ENCODE measurements around the gene PHTF1. TPM values are rescaled to one million over a fixed set of nuclear protein-coding genes. Genes with fewer than 3 reads are reported as not detected.

PHTF1 gene
- total RNA-seq, 4 donors from 2014 or later: 1.5 to 17.8 (median 6.9) TPM

- Histone ChIP-seq H3K4me1 (peaks cover 0 to 7% (median 2%) of the 10 kb centered on the region in 4 donors), H3K27ac (no peak overlapping the region), H3K27me3 (no peaks in the 10 kb centered on the region), H3K9me3 (no peaks in the 10 kb centered on the region), H3K4me3 (no peak overlapping the region), H3K36me3 (peaks cover 0 to 29% (median 5%) of the 10 kb centered on the region in 4 donors)
- TF ChIP-seq CTCF (IDR thresholded peaks at IDR 0.05) (no peak), POLR2A (IDR thresholded peaks at IDR 0.05) (no peak)
- 79 to 90% methylated on average over 2 of the region's 2 CpGs for WGBS, 2 donors (ENCODE audit: low coverage in 1 of 2)
- in situ Hi-C loops (cut with MboI; ENCODE audit: low pct_ligation_motif_present in 1 of 4, low pct_unique_long_range_greater_than_20kb in 1 of 4, low sequenced_read_pairs in 3 of 4): no loop called here
- no peak for DNase-seq
- intact Hi-C loops (cut with DNase I; ENCODE audit: low total_unique reads): no loop called here
These were observed 4.4 kb upstream of the PHTF1 start for GRCh38 chr1:113763661-113764060.

DNA sequence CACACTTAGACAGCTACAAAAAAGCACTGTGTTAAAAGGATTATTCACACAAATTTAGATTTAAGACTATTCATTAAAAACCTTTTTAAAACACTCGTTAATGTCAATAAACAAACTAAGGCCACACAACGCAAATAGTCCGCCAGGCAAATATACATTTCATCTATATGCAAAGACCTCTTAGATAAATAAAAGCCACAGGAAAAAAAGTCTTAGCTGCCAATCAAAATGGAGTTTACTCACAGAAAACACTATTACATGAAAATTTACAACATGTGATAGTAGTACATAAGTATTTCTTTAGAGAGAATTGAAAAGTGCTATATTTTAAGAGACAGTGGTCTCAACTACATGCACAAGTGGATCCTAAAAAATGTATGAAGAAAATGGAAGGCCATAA, 2.7 kb upstream of the PHTF1 start:
- 85 to 87% methylated on average over 3 of the region's 3 CpGs for WGBS, 2 donors (ENCODE audit: low coverage in 1 of 2)
- intact Hi-C loops (cut with DNase I; ENCODE audit: low total_unique reads) (no loop called here), in situ Hi-C loops (cut with MboI; ENCODE audit: low pct_ligation_motif_present in 1 of 4, low pct_unique_long_range_greater_than_20kb in 1 of 4, low sequenced_read_pairs in 3 of 4) (no loop called here)
- Histone ChIP-seq H3K4me1 (peaks cover 6 to 13% (median 8%) of the 10 kb centered on the region in 4 donors), H3K9me3 (no peaks in the 10 kb centered on the region), H3K27me3 (no peaks in the 10 kb centered on the region), H3K36me3 (peaks cover 0 to 18% (median 3%) of the 10 kb centered on the region in 4 donors), H3K4me3 (no peak overlapping the region), H3K27ac (no peak overlapping the region)
- DNase-seq: no peak
- TF ChIP-seq CTCF (IDR thresholded peaks at IDR 0.05): no peak
- TF ChIP-seq EP300 (IDR thresholded peaks at IDR 0.05; ENCODE audit: low read depth): no peak
- no peak for TF ChIP-seq POLR2AphosphoS5 (IDR thresholded peaks at IDR 0.05)
- no peak for TF ChIP-seq POLR2A (IDR thresholded peaks at IDR 0.05)

DNA sequence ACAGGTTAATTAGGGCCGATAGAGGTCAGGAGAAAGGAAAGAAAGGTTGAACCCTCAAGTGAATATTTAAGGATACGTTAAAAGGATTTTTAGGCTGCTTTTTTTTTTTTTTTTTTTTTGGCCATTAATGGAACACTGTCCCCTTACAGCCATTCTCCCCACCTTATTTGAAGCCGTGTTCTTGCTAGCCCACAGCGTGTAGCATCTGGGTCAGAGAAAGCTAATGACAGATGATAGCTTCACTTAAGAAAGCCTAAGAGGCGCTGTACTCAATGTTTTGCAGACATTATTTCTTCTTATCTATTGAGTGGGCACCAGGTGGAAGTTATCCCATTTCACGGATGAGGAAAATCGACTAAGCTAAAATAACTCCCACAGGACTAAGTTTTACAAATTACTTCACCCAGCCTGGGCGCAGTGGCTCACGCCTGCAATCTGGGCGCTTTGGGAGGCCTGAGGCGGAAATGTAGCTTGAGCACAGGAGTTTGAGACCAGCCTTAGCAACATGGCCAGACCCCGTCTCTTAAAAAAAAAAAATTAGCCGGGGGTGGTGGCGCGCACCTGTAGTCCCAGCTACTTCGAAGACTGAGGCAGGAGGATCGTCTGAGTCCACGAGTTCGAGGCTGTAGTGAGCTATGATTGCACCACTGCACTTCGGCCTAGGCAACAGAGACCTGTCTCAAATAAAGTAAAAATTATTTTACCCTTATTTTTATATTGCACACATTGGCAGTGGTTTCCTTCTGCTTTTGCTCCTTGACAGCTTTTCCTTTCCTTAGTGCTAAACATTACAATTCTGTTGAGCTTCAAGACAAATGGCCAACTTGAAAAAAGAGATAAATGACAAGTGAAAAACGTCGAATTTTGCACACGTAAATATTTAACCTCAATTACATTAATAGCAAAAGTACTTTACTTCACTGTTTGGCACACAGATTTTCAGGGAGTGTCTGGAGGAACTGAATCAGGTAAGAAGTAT, 1.1 kb upstream of the PHTF1 start:
- Histone ChIP-seq H3K9me3 (no peaks in the 10 kb centered on the region), H3K27ac (peak overlapping the region; percentile 94 to 98 (median 94)), H3K36me3 (peaks cover 0 to 4% (median 0%) of the 10 kb centered on the region in 4 donors), H3K27me3 (no peaks in the 10 kb centered on the region), H3K4me1 (peaks cover 6 to 19% (median 9%) of the 10 kb centered on the region in 4 donors), H3K4me3 (peak overlapping the region; percentile 88 to 100 (median 98))
- in situ Hi-C loops (cut with MboI; ENCODE audit: low pct_ligation_motif_present in 1 of 4, low pct_unique_long_range_greater_than_20kb in 1 of 4, low sequenced_read_pairs in 3 of 4) (no loop called here), intact Hi-C loops (cut with DNase I; ENCODE audit: low total_unique reads) (no loop called here)
- no peak for DNase-seq
- TF ChIP-seq POLR2AphosphoS5 (IDR thresholded peaks at IDR 0.05) (no peak), EP300 (IDR thresholded peaks at IDR 0.05; ENCODE audit: low read depth) (no peak), POLR2A (IDR thresholded peaks at IDR 0.05) (no peak), CTCF (IDR thresholded peaks at IDR 0.05) (no peak)
- 66 to 77% methylated on average over 18 to 23 of the region's 23 CpGs for WGBS, 2 donors (ENCODE audit: low coverage in 1 of 2)

GRCh38 chr1:113758631-113759332, 504 bp downstream of the PHTF1 start:
- peak overlapping the region; percentile 88 to 100 (median 98) for H3K4me3 ChIP-seq
- H3K27me3 ChIP-seq: no peaks in the 10 kb centered on the region
- no peaks in the 10 kb centered on the region for H3K9me3 ChIP-seq
- intact Hi-C loops (cut with DNase I; ENCODE audit: low total_unique reads) (no loop called here), in situ Hi-C loops (cut with MboI; ENCODE audit: low pct_ligation_motif_present in 1 of 4, low pct_unique_long_range_greater_than_20kb in 1 of 4, low sequenced_read_pairs in 3 of 4) (no loop called here)
- TF ChIP-seq POLR2AphosphoS5 (IDR thresholded peaks at IDR 0.05): no peak
- no peak for TF ChIP-seq CTCF (IDR thresholded peaks at IDR 0.05)
- TF ChIP-seq POLR2A (IDR thresholded peaks at IDR 0.05): no peak
- no peak for TF ChIP-seq EP300 (IDR thresholded peaks at IDR 0.05; ENCODE audit: low read depth)
- peak overlapping the region; percentile 94 to 98 (median 94) for H3K27ac ChIP-seq
- H3K36me3 ChIP-seq: peaks cover 0 to 4% (median 0%) of the 10 kb centered on the region in 4 donors
- 0% methylated on average over 2 to 53 of the region's 55 CpGs for whole genome bisulfite sequencing, 2 donors (ENCODE audit: low coverage in 1 of 2)
- H3K4me1 ChIP-seq: peaks cover 4 to 21% (median 7%) of the 10 kb centered on the region in 4 donors
- peak; percentile 72 for DNase-seq
